Measurements from ENCODE around the gene SDCCAG8.

Gene SDCCAG8

DNA sequence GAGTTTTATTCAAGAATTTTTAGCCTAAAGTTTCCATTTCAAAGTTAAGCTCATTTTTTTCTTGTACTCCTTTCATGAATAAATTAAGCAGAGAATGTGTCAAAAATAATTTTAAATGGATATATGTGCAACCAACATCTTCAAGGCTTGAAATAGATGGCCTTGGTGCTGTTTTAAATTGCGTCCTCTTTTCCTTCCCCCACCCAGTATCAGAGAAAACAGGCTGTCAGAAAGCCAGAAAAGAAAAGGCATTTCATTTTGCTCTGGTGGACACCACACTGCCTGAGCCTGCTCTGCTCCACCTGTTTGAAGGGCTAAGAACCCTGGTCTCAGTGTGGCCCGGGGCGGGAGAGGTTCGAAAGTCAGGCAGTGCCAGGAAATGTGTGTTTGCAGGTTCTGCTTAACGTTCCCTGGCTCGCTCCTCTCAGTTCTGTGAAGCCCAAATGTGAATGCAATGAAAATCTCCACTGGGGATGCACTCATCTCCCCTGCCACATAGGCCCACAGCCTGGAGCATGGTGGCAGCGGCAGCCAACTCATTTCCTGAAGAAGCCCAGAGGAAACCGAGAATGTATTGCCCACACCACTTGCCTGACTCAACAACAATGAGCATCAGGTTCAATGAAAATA lies 134.4 kb downstream of the SDCCAG8 start:
- DNase-seq (ENCODE audit: low read depth): no peak

DNA sequence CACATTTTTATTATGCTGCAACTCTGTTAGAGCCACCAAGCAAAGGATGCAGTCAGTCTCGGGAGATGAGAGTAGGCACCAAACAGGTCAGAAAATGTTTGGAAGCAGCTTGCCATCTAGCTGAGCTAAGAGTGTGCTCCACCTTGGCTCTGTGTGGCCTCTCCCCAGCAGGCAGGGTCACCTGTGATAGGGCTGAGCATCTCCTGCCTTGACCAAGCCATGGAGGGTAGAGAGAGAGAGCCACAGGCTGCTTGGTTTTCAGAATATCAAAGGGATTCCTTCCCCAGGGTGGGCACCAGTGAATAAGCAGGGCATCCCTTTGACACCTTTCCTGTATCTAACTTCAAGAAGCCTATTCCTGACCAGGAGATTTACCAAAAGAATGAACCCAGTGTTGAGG lies 135.5 kb downstream of the SDCCAG8 start:
- DNase-seq (ENCODE audit: low read depth): no peak

DNA sequence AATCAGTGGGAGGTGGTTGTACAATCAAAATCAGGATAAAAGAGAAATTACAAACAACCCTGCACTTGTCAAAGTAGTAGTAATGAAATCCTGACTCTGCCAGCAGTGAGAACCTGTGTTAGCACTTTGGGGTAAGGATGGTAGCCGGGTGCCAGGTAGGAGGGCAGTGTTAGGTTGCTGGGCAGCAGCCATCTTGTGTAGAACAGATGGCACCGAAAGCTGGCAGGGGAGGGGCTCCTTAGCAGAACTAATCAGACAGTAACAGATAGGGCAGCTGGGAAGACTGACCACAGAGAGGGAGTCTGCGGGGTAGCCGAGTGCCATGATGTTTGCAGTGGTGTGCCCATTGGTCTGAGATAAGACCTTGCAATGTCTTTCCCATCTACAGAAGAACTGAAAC lies 137.3 kb downstream of the SDCCAG8 start:
- no peak for DNase-seq (ENCODE audit: low read depth)

DNA sequence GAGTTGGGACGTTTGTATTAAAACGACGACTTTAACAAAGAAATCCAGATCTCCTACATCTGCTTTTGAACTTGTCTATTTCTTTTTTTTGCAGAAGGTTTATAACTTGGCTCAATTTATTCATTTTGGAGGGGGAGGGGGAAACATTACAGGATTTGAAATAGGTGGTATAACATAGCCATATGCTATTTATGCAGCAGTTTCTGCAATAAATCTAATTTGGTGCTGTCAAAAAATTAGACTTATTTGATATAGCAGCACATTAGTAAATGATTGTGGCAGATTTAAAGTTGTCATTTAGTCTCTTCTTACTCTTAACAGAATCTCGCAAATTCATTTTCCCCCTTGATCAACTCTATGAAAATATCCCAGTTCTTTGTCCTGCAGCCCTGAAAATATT lies 138.2 kb downstream of the SDCCAG8 start:
- no peak for DNase-seq (ENCODE audit: low read depth)

DNA sequence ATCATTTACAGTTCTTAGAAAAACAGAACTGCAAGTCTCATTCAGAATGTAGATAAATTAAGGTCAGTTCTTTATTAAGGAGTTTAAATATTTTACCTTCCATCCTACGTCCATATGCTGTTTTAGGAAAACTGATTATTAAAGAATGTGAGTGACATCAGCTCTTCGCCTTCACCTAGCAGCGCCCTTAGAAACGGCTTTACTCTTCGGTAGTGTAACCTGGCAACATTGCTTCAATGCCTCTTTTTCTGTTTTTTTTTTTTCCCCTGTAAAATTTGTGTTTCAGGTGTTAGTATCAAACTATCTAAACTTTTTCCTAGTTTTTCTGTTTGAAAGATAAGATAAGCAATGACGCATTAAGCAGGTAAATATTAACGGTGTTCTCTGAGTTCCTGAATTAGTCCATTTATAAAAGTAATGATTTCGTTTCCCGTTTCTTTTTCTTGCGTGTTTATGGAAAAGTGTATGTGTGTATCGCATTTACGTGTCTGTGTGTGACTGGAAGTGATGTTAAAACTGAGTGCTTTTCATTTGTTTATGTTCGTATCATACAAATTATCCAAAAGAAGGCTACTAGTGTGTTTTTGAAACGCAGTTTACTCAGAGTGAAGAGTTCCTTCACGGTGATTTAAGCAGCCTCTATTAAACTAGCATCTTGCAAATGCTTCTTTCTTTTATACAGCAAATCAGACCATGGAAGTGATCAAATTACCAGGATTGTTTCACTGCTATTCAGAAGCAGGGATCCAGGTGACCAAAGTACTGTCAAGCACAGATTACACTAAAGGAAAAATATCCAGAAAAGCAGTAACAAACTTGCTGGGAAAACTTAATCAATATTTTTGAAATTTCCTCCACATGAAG lies 139.0 kb downstream of the SDCCAG8 start:
- DNase-seq (ENCODE audit: low read depth): no peak

DNA sequence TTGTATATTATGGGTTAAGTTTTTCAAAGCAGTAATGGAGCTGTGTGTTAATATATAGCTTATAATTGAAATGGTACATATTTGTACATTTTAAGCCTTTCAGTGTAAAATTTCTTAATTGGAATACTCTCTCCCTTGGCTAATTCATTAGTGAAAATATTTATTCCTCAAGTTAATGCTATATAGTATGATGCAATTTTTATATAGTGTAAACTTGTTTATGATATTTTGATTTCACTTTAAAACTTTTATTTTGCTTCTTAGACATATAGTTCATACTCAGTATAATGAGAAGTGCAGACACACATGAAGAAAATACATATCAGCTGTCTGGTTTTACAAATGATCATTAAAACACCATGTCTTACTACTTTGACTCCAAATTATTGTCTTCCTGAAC lies 140.6 kb downstream of the SDCCAG8 start:
- no peak for DNase-seq (ENCODE audit: low read depth)

DNA sequence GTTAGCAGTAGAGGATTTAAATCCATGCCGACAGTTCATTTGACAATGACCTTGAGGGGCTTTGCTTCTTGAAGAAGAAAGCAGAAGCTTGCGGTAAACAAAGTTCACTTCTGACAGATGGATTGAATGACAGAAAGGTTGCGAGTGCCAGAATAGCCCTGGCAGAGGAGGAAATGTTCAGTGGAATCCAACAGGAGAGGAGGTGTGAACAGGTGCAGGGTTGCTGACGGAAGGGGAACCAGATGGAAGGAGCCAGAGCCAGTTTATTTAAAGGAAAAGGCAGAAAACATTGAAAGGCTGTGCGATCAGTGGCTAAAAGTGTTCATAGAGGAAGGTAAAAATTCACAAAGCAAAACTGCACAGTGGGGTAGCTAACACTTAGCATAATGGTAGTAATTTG lies 141.0 kb downstream of the SDCCAG8 start:
- DNase-seq (ENCODE audit: low read depth): no peak

DNA sequence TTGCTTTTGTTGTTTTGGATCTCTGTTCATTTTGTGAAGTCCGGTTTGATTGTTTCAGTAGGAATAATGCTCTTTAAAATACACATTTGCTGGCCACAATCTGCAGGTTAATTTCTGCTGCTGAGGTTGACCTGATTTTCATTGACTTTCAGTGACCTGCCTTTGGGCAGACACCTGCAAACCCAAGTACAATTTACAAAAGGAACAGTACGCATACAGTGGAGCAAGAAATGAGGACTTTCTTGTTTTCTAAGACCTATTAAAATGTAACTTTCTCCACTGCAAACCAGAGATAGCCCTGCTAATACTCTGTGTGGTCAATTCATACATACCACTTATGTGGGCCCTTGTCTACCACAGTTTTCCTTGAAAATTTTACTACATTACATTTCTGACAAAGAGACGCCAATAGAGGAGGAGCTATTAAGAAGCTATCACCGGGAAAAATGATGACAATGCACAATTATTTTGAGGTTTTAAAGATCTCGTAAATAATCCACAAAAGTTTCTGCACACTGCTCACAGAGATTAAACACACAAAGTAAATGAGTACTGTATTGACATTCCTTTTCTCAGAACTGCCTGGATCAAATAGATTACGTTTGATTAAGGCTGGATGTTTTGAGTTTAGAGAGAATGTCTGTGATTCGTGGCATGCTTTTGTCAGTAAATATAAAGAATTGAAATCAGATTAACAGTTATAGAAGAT lies 141.9 kb downstream of the SDCCAG8 start:
- DNase-seq (ENCODE audit: low read depth): no peak

DNA sequence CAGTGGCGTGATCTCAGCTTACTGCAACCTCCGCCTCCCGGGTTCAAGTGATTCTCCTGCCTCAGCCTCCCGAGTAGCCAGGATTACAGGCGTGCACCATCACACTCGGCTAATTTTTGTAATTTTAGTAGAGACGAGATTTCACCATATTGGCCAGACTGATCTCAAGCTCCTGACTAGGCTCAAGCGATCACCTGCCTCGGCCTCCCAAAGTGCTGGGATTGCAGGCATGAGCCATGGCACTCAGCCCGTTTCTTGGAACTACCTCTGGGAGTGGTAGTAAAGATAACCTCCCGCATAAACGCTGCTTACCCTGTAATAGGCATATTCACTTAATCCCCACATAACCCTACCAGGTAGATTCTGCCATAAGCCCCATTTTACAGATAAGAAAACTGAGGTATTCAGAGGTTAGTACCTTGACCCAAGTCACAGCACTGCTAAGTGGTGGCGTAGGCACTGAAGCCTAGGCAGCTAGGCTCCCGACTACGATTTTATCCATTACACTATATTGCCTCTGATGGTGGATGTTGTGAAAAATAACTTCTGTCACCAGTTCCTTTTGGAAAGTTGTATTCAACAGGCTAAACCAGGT lies 143.8 kb downstream of the SDCCAG8 start:
- DNase-seq (ENCODE audit: low read depth): no peak

DNA sequence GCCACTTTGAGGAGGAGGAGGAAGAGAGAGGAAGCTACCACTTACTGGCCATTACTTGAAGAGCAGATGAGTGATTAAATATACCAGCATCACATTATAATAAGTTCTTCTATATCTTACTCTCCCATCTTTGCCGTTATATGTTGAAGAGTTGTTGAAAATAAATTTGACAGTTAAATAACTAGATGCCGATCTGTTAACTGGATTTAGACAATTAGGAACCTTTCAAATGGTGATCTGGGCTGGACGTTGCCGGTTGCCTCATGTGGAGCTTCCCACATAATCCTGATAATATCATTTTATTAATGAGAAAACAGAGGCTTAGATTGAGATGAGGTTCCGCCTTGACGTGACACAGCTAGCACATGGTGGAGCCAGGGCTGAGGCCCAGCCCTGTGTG lies 147.0 kb downstream of the SDCCAG8 start:
- no peak for DNase-seq (ENCODE audit: low read depth)

DNA sequence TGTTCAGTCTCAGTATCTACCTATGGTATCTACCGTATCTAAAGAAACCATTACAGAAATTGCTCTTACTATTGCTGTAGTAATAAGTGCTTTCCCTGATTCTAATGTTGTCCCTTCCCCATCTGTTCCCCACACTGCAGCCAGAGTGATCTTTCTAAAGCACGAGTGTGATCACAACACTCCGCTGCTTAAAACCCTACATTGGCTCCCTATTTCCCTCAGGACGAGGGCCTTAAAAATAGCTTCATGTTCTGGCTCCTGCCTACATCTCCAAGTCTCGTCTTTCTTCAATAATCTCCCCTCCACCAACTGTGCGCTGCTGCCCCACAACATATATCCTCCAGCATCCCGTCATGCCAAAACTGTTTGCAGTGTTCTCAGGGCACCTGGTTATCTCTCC lies 150.6 kb downstream of the SDCCAG8 start:
- DNase-seq (ENCODE audit: low read depth): no peak

DNA sequence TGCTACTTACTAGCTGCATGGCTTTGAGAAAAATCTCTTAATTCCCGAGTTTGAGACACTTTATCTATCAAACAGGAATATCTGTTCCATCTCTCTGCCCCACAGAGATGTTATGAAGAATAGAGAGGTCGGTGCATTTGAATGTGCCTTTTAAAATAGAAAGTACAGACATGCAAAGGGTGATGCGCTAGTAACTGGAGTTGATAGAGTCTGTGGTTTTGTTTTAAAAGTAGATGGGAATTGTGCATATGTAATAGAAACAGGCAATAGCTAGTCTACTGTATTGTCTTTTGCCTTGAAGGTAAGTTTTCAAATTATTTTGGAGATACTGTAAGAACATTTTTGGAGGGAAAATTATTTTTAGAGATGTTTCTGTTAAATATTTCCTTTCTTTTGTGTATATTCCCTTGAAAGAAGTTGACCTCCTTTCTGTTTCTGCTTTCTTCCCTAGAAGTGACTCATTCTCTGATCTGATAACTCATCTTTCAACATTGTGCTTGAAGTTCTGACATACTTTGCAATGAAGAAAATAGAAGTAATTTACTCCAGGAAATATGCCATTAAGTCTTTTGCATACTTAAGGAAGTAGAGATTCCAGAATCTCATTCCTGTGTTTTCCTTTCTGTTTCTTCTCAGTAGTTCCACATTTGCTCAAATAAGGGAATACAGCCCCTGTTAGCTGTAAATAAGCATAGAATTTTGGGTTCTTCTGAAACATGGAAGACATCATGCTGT lies 151.6 kb downstream of the SDCCAG8 start:
- no peak for DNase-seq (ENCODE audit: low read depth)

DNA sequence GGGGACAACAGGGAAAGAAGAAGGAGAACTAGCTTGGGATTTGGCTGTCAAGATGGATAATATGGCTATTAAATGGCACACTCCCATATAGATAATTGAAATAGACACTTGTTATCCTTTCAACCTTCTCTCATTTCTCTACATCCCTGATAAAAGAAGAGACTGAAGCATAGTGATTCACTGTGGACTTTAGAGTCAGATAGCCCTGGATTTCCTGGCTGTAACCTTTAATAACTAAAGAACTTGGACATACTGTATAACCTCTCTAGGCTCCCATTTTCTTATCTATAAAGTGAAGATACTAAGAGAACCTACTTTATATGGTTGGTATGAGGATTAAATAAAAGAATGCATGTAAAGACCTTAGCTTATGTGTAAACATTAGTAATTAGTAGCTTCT lies 152.6 kb downstream of the SDCCAG8 start:
- DNase-seq (ENCODE audit: low read depth): no peak

DNA sequence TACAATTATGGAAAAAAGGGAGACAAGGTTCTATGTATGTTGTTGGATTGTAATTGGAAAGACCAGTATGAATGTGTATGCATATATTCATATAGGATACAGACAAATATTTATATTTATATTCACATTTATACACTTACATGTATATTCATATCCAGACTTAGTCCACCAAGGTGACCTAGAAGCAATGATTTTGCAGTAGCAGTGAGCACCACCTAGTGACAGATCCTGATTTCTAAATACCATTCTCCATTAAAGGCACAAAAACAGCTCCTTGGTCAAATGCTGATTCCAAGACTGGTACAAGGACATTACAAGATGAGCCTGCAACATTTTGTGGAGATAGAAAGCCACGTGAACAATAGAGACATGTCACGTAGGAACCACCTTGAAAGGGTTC lies 153.4 kb downstream of the SDCCAG8 start:
- DNase-seq (ENCODE audit: low read depth): no peak

DNA sequence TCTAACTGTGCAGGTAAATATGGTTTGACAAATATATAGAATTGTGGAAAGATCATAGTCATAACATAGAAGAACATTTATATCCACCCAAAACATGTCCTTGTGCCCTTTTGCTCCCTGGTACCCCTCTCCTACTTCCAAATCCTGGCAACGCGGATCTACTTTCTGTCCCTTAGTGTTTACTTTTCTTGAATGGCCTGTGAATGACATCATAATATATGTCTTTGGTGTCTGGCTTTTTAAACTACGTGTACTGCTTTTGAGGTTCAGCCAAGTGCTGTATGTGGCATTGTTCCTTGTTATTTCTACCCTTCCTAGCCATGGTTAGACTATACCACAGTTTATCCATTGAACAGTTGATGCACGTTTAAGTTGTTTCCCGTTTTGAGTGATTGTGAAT lies 155.6 kb downstream of the SDCCAG8 start:
- DNase-seq (ENCODE audit: low read depth): no peak

DNA sequence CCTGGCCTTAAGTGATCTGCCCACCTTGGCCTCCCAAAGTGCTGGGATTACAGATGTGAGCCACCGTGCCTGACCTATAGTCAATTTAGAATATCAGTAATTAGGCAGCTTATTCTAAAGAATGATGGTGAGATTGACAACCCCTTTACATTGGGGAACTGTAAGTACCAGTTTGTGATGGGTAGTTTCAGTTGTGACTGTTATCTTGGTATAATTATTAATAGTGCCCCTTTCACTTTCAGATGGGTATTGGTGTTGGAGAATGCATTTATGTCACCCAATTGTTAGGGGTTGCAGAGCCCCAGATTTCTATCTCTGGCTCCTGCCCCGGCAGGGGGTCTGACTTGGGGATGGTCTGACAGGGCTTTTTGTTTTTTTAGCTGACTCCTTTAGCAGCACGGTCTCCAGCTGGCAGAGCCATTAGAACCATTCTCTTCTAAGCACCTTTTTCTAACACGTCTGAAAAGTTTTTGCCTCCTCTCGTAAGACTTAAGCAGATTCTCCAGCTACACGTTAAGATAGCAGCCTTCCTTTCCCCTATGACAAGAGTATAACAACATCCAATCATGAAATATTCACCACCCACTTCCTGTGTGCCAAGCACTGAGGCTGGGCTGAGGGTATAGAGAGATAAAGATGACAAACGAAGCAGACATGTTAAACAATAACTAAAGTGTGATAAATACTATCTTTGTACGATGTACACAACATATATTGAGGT lies 157.8 kb downstream of the SDCCAG8 start:
- DNase-seq (ENCODE audit: low read depth): no peak

DNA sequence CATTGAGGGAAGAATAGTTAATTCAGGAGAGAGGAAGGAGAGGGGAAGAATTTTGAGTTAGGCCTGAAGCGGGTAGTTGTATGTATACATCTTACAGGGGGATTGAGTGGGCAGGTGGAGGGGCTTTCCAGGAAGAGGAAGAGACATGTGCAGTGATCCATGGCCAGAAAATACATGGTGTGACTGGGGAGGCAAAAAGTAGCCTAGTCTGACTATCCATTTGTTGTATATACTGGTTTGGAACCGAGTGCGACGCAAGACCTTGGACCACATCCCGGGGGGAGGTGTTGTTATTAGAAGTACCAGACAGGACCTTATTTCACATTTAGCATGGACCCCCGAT lies 158.3 kb downstream of the SDCCAG8 start:
- DNase-seq (ENCODE audit: low read depth): no peak

DNA sequence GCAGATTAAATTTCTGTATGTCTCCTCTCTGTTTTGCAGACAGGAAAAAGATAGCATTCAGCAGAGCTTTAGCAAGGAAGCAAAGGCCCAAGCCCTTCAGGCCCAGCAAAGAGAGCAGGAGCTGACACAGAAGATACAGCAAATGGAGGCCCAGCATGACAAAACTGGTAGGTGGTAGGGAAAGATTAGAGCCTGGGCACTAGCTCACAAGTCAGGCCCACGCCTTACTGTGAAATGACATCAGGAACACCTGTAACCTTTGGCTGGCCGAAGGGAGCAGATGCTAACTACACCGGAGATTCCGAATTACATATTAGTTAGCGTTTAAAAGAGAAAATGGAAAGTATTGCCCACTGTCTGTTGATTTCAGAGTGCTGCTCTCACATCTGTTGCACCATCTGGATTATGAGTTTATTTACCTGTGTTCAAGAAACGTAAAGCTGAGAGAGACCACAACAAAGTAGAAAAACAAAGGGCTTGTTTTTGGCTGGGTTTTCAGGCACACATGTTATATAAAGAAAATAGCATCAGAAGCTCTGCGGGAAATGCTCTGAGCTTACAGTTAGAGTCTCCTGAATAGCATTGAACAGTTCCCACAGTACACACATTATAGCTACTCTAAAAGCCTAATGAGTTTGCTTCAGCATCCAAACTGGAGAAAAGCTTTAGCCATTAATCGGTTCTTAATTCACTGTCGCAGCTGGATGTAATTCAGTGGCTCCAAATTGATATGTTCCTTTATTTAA lies 160.0 kb downstream of the SDCCAG8 start:
- no peak for DNase-seq (ENCODE audit: low read depth)

DNA sequence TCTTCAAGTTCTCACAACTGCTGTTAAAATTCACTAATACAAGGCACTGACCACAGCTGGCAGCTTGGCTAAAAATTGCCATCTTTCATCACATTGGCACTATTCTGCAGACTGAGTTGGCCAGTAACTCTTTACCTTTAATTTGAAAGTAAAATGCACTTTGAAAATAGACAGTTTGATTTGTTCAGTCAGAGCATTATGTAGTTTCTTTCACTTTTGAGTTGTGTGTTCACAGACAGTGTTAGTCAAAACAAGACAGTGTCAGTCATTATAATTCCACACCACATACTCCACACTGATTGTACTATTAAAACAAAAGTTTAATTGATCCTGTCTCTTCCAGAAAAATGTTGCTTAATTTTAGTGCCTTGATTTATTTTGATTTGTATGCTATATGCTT lies 160.7 kb downstream of the SDCCAG8 start:
- DNase-seq (ENCODE audit: low read depth): no peak

DNA sequence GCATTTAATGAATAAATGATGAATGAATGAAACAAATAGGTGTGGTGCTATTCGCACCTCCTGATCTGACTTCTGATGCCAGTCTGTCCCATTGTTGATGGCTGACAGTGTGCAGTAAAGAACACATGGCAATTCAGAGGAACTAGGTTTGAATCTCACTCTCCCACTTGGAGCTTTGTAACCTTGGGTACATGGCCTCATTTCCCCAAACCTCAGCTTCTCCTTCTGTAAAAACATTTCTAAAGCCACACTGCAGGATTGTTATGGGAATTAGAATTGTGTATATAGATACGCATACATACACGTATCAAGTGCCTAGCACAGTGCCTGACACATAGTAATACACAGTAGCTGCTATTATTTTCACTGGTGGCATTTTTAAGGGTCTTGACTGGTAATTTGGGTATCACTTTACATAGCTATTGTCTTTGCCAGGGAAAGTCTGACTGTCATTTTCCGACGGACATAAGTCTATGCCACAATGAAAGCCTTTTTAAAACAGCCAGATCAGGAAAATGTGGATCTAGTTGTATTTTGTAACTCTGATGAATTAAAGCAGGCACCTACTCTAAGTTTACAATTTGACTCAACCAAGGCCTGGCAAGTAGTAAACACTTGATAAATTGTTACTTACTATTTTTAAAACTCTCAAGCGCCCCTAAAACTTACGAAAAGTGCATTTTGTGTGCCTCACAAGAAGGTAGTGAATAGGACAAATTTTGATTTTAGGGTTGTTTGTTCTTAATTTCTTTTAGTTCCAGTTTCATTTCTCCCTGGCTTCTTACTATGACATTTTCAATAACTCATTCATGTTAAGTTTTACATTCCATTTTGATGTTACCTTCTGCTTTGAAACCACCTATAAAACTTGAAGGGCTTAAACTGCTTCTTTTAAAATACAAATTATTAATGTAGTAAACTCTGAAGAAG lies 164.4 kb downstream of the SDCCAG8 start:
- DNase-seq (ENCODE audit: low read depth): no peak

Data from activated T-helper 1 cell treated with Interleukin-2 at 50 U/mL for 16 hours (primary cell).